PC-3 (cell line): Measurements from ENCODE around the gene PCED1B.

ENCODE experiments used
- EZH2 ChIP-seq: fragments of 300-600 bp; sonication (generic); IDR thresholded peaks from one replicate; pipeline ENCODE4 v1.6.1; 2017; ENCODE audit warnings: antibody characterized with exemption, mild to moderate bottlenecking, low read length; ENCODE audit not compliant: unreplicated experiment
- TF ChIP-seq, protein P1 (sequence below): fragments of 300-600 bp; sonication (generic); conservative IDR thresholded peaks from 2 replicates; pipeline ENCODE4 v1.5.1; 2017; ENCODE audit warnings: antibody characterized with exemption, low read depth, mild to moderate bottlenecking, low read length

DNA sequence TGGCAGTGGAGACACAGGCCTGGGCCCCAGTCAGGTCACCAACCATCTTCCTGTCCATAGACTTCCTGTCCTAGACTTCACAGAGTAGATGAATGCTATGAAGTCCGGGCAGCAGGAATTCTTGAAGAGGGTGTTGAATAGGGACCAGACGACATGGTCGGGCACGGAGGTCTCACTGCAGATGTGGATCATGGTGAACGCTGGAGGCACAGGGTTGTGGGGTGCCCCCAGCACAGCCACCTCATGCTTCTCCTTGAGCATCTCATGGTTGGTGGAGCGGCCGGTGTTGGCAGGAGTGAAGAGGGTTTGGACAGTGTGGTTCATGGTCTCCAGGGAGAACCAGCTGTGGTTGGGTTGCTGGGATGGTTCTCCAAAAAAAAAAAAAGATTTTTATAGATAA is 56.2 kb downstream of the PCED1B start:
- TF ChIP-seq EZH2: no peak
- TF ChIP-seq, protein P1, sequence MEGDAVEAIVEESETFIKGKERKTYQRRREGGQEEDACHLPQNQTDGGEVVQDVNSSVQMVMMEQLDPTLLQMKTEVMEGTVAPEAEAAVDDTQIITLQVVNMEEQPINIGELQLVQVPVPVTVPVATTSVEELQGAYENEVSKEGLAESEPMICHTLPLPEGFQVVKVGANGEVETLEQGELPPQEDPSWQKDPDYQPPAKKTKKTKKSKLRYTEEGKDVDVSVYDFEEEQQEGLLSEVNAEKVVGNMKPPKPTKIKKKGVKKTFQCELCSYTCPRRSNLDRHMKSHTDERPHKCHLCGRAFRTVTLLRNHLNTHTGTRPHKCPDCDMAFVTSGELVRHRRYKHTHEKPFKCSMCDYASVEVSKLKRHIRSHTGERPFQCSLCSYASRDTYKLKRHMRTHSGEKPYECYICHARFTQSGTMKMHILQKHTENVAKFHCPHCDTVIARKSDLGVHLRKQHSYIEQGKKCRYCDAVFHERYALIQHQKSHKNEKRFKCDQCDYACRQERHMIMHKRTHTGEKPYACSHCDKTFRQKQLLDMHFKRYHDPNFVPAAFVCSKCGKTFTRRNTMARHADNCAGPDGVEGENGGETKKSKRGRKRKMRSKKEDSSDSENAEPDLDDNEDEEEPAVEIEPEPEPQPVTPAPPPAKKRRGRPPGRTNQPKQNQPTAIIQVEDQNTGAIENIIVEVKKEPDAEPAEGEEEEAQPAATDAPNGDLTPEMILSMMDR: no peak
